Mammary epithelial cell (primary cell): ENCODE results near the gene ARHGAP4.

ENCODE experiments used
- EZH2 ChIP-seq: IDR thresholded peaks from 2 replicates; pipeline ENCODE4 v1.6.1; 2012; ENCODE audit warnings: low read length, inconsistent platforms, borderline replicate concordance
- TF ChIP-seq, protein P1 (sequence below), 2 donors: IDR thresholded peaks in 1 of 2; conservative IDR thresholded peaks in 1 of 2; 2 replicates each; pipeline ENCODE4 v1.5.1; 2011 to 2012; ENCODE audit warnings: inconsistent platforms in 2 of 2, low read length in 2 of 2, mild to moderate bottlenecking in 2 of 2, control low read depth in 1 of 2, low read depth in 1 of 2; ENCODE audit not compliant: insufficient read depth in 1 of 2; ENCODE audit errors: extremely low read depth in 1 of 2

DNA sequence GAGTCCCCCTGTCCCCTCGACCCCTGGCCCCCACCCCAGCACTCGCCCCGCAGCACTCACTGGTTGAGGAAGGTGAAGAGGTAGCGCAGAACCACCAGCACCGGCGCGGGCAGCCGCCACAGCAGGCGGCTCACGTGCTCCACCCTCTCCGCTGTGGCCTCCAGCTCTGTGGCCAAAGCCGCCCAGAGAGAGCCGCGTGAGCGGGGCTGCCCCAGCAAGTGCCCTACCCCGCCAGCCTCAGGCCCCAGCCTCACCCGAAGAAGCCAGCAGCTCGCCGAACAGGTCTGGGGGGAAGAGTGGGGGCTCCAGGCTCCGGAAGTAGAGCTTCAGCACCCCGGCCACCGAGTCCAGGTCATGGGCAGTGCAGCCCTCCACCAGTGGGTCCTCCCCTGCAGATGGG is 15.6 kb downstream of the ARHGAP4 start:
- TF ChIP-seq, protein P1, sequence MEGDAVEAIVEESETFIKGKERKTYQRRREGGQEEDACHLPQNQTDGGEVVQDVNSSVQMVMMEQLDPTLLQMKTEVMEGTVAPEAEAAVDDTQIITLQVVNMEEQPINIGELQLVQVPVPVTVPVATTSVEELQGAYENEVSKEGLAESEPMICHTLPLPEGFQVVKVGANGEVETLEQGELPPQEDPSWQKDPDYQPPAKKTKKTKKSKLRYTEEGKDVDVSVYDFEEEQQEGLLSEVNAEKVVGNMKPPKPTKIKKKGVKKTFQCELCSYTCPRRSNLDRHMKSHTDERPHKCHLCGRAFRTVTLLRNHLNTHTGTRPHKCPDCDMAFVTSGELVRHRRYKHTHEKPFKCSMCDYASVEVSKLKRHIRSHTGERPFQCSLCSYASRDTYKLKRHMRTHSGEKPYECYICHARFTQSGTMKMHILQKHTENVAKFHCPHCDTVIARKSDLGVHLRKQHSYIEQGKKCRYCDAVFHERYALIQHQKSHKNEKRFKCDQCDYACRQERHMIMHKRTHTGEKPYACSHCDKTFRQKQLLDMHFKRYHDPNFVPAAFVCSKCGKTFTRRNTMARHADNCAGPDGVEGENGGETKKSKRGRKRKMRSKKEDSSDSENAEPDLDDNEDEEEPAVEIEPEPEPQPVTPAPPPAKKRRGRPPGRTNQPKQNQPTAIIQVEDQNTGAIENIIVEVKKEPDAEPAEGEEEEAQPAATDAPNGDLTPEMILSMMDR (conservative IDR thresholded peaks at IDR 0.05 in 1 of 2, IDR thresholded peaks at IDR 0.05 in 1 of 2; ENCODE audit: extremely low read depth in 1 of 2, insufficient read depth in 1 of 2, low read depth in 1 of 2, low read length in 2 of 2): no peak
- TF ChIP-seq EZH2: no peak
